ENCODE data around the gene UFSP2. TPM values are rescaled to one million over a fixed set of nuclear protein-coding genes. Genes with fewer than 3 reads are reported as not detected.

UFSP2 gene
- total RNA-seq, 1 donor from 2014 or later, result 25.7 TPM

DNA sequence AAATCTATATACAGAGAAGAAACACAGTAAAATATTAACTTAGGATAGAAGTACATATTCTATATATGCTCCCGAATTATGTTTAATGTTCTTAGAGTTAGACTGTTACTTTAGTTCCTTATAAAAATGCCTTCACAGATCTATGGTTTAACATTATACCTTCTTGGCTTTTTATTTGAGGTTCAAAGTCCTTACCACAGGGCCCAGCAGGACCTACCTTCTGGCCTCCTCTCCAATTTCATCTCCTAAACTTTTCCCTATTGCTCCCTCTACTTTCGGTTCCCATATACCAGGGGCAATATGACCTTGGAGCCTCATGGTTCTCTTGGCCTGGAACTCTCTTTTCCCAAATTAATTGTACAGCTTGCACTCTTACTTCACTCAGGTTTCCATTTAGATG lies 17.3 kb downstream of the UFSP2 start:
- Mint-ChIP-seq H3K27me3 (no peaks in the 10 kb centered on the region), H3K4me1 (peaks cover 3% of the 10 kb centered on the region), H3K27ac (no peak overlapping the region), H3K36me3 (ENCODE audit: low read depth) (peaks cover 35% of the 10 kb centered on the region), H3K9me3 (peaks cover 3% of the 10 kb centered on the region), H3K4me3 (no peak overlapping the region)
- intact Hi-C loops (cut with micrococcal nuclease), result no loop called here
- no peak for DNase-seq

DNA sequence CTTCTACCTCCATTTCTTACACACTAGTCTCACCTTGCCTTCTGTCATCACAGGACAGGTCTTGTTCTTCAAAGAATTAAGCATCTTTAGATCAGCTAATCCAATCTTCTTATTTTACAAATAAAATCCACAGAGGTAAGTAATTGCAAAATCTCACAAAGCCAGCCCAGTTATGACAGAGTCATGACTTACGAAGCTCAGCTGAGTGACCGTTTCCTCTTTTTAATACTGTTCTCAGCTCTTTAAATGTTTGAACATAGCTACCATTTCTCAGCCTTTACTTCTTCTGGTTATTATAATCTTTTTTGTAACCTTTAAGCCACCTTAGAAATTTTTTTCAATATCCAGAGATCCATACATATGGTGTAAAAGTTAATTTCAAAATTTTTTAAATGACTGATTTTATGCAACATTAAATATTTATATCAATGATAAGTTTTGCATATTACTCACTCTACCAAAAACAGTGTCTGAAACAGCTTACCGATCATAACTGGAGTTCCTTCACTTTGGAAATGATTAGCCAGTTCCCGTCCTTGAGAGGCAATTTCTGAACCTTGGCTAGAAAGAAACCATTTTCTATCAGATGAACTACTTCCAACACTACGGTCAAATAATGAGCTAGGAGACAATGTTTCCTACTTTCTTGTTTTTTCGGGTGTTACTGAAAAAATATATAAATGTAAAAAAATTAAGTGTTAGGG lies 20.3 kb downstream of the UFSP2 start:
- Mint-ChIP-seq H3K4me3 (no peak overlapping the region), H3K36me3 (ENCODE audit: low read depth) (peaks cover 48% of the 10 kb centered on the region), H3K27me3 (no peaks in the 10 kb centered on the region), H3K27ac (peak overlapping the region; percentile 41), H3K4me1 (peaks cover 12% of the 10 kb centered on the region), H3K9me3 (peaks cover 3% of the 10 kb centered on the region)
- peak; percentile 42 for DNase-seq
- intact Hi-C loops (cut with micrococcal nuclease), result no loop called here

DNA sequence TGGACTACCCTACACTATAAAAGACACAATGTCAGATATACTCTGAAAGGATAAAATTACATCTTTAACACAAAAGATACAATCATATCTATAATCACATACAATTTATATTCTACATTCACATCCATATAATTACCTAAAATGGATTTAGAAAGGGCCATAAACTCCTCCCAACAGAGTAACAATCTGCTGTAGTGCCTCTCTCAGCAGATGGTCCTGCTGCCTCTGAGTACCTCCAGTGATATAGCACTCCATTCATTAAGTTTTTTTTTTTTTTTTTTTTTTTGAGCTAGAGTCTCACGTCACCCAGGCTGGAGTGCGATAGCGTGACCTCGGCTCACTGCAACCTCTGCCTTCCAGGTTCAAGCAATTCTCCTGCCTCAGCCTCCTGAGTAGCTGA lies 21.7 kb downstream of the UFSP2 start:
- no peaks in the 10 kb centered on the region for H3K9me3 Mint-ChIP-seq

DNA sequence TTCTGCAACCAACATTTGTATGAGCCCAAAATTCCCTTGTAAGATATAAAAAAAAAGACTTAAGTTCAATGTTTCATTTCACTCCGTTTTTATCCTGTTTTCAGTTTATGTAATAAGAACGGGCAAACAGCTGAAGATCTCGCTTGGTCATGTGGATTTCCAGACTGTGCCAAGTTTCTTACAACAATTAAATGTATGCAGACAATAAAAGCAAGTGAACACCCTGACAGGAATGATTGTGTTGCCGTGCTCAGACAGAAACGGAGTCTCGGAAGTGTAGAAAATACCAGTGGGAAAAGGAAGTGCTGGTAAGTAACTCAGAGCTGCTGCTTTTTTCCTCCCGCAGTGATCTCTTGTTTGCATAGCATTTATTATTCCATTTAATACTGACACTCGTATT lies 26.3 kb downstream of the UFSP2 start:
- Mint-ChIP-seq H3K36me3 (ENCODE audit: low read depth) (peaks cover 50% of the 10 kb centered on the region), H3K4me3 (peak overlapping the region; percentile 87), H3K9me3 (no peaks in the 10 kb centered on the region), H3K4me1 (peaks cover 43% of the 10 kb centered on the region), H3K27me3 (no peaks in the 10 kb centered on the region), H3K27ac (no peak overlapping the region)
- no peak for DNase-seq
- intact Hi-C loops (cut with micrococcal nuclease), result loop anchor here (5.0 to 10.0 kb wide), 4 partner anchors 257 to 1165 kb away; partner anchors contain the start of genes ACSL1 and SLC25A4

More for the DNA sequence above, 21.7 kb downstream of the UFSP2 start:
- Mint-ChIP-seq H3K36me3 (ENCODE audit: low read depth) (peaks cover 56% of the 10 kb centered on the region), H3K4me1 (peaks cover 24% of the 10 kb centered on the region), H3K27me3 (no peaks in the 10 kb centered on the region), H3K4me3 (no peak overlapping the region), H3K27ac (no peak overlapping the region)
- DNase-seq, result no peak
- intact Hi-C loops (cut with micrococcal nuclease), result no loop called here

DNA sequence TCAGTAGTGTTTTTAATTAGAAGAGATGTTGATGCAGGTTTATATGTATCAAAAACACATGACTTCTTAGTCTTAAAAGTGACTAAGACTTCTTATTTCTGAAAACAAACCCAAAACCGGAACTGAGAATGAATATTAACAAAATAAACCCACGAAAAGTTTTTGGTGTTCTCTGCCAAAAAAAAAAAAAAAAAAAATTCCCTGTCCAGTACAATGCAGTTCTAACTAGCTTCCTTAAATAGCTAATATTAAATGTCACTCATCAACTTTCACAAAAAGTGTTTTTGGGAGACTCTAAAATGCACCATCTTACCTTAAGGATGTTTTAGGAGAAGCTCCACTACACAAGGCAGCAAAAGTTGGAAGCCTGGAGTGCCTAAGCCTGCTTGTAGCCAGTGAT lies 27.1 kb downstream of the UFSP2 start:
- Mint-ChIP-seq H3K27me3 (no peaks in the 10 kb centered on the region), H3K36me3 (ENCODE audit: low read depth) (peaks cover 46% of the 10 kb centered on the region), H3K4me3 (peak overlapping the region; percentile 87), H3K9me3 (no peaks in the 10 kb centered on the region), H3K4me1 (peaks cover 48% of the 10 kb centered on the region), H3K27ac (no peak overlapping the region)
- DNase-seq, result no peak
- intact Hi-C loops (cut with micrococcal nuclease), result loop anchor here (5.0 to 10.0 kb wide), 4 partner anchors 256 to 1164 kb away; partner anchors contain the start of genes ACSL1 and SLC25A4

DNA sequence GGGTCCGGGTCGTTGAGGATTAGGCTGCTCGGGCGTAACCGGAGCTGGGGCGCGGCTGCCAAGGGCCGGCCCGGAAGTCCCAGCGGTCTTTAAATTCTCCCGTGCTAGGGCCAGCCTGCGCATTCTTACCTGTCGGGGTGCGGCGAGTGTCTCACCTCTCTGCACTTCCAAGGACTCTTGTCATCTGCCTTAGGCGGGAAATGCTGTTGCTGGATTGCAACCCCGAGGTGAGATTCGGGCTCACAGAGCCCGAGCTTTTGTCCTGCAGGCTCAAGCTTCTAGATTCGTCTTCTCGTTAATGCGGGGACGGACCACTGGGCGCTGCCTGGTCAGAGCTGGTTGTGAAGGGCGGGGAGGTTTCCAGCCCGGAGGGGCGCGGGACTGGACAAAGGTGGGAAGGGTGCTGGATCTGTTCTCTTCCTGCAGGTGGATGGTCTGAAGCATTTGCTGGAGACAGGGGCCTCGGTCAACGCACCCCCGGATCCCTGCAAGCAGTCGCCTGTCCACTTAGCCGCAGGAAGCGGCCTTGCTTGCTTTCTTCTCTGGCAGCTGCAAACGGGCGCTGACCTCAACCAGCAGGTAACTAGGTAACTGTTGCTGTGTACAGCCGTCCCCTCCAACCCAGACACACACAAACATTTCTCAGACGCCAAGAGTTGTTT lies 28.9 kb downstream of the UFSP2 start, which contains the start of gene ANKRD37:
ANKRD37 (plus strand) TSS at position 118 of the 662 bp plus-strand sequence; CDS start at position 201, 83 bp downstream.
- DNase-seq, result no peak
- Mint-ChIP-seq H3K36me3 (ENCODE audit: low read depth) (peaks cover 37% of the 10 kb centered on the region), H3K27ac (peak within 1 kb of the TSS; percentile 96), H3K4me1 (peaks cover 50% of the 10 kb centered on the region), H3K9me3 (no peaks in the 10 kb centered on the region), H3K4me3 (peak within 1 kb of the TSS; percentile 87), H3K27me3 (no peaks in the 10 kb centered on the region)
- intact Hi-C loops (cut with micrococcal nuclease), result loop anchor here (1.0 to 10.0 kb wide), 8 partner anchors 28 to 1162 kb away; partner anchors contain the start of genes ACSL1, CCDC110, SLC25A4 and SNX25

DNA sequence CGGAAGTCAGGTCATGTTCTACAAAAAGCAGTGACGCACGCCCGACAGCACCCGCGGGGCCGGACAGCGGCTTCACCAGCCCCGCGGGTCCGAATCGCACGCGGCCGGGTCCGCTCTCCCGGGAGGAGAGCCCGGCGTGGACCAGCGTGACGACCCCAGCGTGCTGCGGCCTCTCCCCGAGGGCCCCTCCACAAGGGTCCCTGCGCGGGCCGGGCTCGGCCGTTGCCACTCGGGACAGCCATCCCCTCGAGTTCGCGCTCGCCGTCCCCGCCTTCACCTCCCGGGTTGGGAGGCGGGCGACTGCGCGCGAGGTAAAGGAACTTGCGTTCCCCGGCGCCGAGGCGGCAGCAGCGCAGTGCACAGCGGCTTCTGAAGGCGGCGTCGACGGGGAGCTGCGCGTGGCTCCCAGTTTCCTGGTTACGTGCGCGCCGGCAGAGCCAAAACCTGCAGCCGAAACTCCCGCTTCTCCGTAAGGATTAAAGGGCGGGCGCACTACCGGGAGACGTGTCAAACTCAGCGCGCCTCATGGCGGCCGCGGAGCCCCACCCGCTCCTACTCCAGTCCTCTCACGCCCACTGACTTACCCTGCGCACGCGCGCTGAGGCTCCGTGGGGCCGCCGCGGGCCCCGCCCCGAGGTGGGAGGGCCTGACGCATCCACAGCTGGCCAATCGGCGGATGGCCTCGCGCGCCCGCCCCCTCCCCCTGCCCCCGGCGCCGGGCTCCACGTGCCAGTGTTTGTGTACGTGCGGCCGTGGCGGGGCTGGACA lies 29.6 kb downstream of the UFSP2 start:
- H3K4me1 Mint-ChIP-seq, result peaks cover 48% of the 10 kb centered on the region
- intact Hi-C loops (cut with micrococcal nuclease), result loop anchor here (1.0 to 10.0 kb wide), 9 partner anchors 29 to 1161 kb away; partner anchors contain the start of genes ACSL1, CCDC110, SLC25A4 and SNX25
- H3K4me3 Mint-ChIP-seq, result peak overlapping the region; percentile 87
- peak overlapping the region; percentile 96 for H3K27ac Mint-ChIP-seq
- H3K36me3 Mint-ChIP-seq (ENCODE audit: low read depth), result peaks cover 31% of the 10 kb centered on the region
- no peaks in the 10 kb centered on the region for H3K9me3 Mint-ChIP-seq
- DNase-seq, result peak; percentile 100
- H3K27me3 Mint-ChIP-seq, result no peaks in the 10 kb centered on the region

DNA sequence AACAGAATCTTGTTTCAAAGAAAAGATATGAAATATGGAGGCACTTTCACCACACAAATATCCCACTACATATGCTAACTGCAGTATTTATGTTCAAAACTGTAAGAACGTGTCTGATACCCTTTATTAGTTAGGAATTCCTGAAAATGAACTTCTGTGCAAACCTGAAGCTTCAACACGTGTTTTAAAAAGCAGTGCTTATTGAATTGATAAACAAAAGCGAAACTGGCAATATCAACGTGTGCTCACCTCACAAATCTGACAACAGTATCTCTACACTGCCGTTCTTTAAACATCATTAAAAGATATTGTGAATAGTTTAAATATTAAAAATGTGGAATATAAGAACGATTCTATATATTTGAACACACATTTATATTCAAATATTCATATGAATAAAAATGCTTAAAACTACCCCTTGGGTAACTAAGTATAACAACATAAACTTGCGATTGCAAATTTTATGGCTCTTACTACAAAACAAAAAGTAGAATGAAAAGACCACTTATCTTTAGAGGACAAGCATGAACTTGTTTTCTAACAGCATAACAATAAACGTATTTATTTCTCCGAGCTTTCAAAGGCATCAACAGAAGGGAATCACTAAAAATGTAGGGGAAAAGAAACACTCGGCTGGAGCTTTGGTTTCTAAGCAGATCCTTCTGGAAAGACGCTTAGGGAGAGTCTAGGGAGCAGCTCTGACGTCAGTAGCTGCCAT lies 30.4 kb downstream of the UFSP2 start, which contains the start of gene LRP2BP:
LRP2BP (minus strand) TSS at position 687 of the 718 bp plus-strand sequence. CDS start 17,738 bp downstream, outside the sequence.
- H3K27me3 Mint-ChIP-seq, result no peaks in the 10 kb centered on the region
- H3K9me3 Mint-ChIP-seq, result no peaks in the 10 kb centered on the region
- peaks cover 44% of the 10 kb centered on the region for H3K4me1 Mint-ChIP-seq
- H3K27ac Mint-ChIP-seq, result peak within 1 kb of the TSS; percentile 96
- DNase-seq, result no peak
- intact Hi-C loops (cut with micrococcal nuclease), result loop anchor here (2.0 to 10.0 kb wide), 5 partner anchors 51 to 1161 kb away; partner anchors contain the start of genes ACSL1 and SLC25A4
- H3K36me3 Mint-ChIP-seq (ENCODE audit: low read depth), result peaks cover 29% of the 10 kb centered on the region
- peak within 1 kb of the TSS; percentile 87 for H3K4me3 Mint-ChIP-seq

DNA sequence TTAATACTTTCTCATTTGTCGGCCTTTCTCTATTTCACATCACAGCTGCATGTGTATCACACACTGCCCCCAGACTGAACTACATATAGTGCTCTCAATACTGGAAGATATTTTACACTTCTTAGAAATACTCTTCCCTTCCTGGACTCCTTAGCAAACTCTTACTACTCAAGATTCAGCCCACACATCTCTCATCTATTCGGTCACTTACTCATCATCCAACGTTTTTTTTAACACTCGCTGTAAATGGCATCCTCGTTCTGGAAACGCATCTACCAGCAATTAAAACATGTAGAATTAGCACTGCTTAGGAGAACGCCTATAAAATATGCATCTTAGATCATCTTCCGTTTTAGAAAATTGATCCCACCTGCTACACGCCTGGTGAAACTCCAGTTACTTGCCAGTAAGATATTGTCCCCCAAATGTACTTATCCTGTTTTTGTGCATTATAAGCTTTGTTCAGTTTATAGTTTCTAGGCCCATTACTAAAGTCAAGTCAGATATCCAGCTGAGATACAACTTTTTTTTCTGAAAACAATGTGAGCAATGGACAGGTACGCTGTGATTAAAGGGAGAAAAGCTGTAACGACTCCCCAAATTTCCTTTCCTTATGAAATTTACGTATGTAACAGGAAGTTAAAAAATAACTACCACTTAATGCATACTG lies 31.1 kb downstream of the UFSP2 start:
- Mint-ChIP-seq H3K9me3 (no peaks in the 10 kb centered on the region), H3K36me3 (ENCODE audit: low read depth) (peaks cover 23% of the 10 kb centered on the region), H3K4me3 (peak overlapping the region; percentile 87), H3K27me3 (no peaks in the 10 kb centered on the region), H3K4me1 (peaks cover 39% of the 10 kb centered on the region), H3K27ac (peak overlapping the region; percentile 69)
- no peak for DNase-seq
- intact Hi-C loops (cut with micrococcal nuclease), result loop anchor here (2.0 to 10.0 kb wide), 5 partner anchors 50 to 1160 kb away; partner anchors contain the start of genes ACSL1 and SLC25A4

DNA sequence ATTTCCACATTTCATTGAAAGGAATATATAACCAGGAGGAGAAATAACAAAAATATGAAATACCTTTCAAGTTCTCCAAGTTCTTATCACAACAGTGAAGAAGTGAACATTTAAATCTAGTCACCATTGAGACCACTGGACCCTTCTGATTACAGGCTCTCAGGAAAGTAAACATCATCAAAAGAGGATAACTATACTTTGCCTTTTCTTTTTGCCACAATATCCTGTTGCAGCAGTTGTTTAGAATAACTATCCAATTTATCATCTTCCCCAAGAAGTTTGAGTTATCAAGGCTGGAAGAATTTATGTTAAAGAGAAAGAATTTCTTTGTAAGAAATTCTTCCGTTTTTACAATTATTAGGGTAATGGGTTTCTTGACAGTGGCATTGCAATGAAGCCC lies 33.6 kb downstream of the UFSP2 start:
- peaks cover 17% of the 10 kb centered on the region for H3K4me1 Mint-ChIP-seq
- H3K36me3 Mint-ChIP-seq (ENCODE audit: low read depth), result peaks cover 5% of the 10 kb centered on the region
- H3K9me3 Mint-ChIP-seq, result no peaks in the 10 kb centered on the region
- no peak for DNase-seq
- H3K4me3 Mint-ChIP-seq, result no peak overlapping the region
- no peaks in the 10 kb centered on the region for H3K27me3 Mint-ChIP-seq
- no peak overlapping the region for H3K27ac Mint-ChIP-seq
- intact Hi-C loops (cut with micrococcal nuclease), result loop anchor here (10.0 kb wide), 1 partner anchor 1157 kb away; no protein-coding TSS in a partner anchor

DNA sequence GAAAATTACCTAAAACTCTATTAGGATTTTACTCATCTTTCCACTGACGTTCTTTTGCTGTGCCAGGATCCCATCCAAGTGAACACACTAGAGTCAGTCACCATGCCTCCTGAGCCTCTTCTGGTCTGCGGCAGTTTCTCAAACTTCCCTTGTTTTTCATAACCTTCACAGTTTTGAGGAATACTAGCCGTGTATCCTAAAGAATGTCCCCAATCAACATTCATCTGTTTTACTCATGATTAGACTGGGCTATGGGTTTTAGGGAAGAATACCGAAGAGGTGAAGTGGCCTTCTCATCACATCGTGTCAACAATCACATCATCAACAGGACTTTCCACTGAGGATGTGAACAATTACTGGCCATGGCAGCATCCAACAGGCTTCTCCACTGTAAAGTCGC lies 34.8 kb downstream of the UFSP2 start:
- Mint-ChIP-seq H3K36me3 (ENCODE audit: low read depth) (peaks cover 4% of the 10 kb centered on the region), H3K27me3 (no peaks in the 10 kb centered on the region), H3K4me1 (peaks cover 15% of the 10 kb centered on the region), H3K27ac (no peak overlapping the region), H3K4me3 (no peak overlapping the region), H3K9me3 (no peaks in the 10 kb centered on the region)
- DNase-seq, result no peak
- intact Hi-C loops (cut with micrococcal nuclease), result loop anchor here (10.0 kb wide), 1 partner anchor 1156 kb away; no protein-coding TSS in a partner anchor

DNA sequence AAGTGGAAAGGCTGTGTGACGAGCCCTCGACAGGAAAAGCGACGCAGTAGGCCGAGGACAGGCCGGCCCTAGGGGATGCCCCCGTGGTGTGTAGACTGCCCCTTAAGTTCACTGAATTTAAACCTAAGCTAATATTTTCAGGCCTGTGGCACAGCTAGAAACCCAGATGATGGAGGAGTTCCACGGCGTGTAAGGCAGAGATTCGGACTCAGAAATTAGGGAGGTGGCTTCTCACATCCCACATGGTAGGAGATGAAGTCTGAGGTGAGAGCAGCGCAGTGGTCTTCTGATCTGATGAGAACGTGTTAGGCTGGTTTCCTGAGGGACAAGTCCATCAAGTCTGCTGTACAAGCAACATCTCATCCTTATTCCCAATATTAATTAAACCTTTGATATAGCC lies 37.8 kb downstream of the UFSP2 start:
- no peak for DNase-seq
- peaks cover 6% of the 10 kb centered on the region for H3K9me3 Mint-ChIP-seq
- no peak overlapping the region for H3K4me3 Mint-ChIP-seq
- no peaks in the 10 kb centered on the region for H3K27me3 Mint-ChIP-seq
- H3K4me1 Mint-ChIP-seq, result peaks cover 18% of the 10 kb centered on the region
- H3K27ac Mint-ChIP-seq, result no peak overlapping the region
- intact Hi-C loops (cut with micrococcal nuclease), result no loop called here
- peaks cover 8% of the 10 kb centered on the region for H3K36me3 Mint-ChIP-seq (ENCODE audit: low read depth)

Measured in activated CD4-positive, alpha-beta T cell treated with anti-CD3 and anti-CD28 coated beads, Interleukin-2, amount 10 ng/mL, durations not matched to agents 24 days and 14 days (primary cell).